ENCODE data around the gene AGBL5. TPM values are rescaled to one million over a fixed set of nuclear protein-coding genes. Genes with fewer than 3 reads are reported as not detected.

The AGBL5 gene
- total RNA-seq, 2 donors from 2014 or later = 15.1 to 16.8 TPM

DNA sequence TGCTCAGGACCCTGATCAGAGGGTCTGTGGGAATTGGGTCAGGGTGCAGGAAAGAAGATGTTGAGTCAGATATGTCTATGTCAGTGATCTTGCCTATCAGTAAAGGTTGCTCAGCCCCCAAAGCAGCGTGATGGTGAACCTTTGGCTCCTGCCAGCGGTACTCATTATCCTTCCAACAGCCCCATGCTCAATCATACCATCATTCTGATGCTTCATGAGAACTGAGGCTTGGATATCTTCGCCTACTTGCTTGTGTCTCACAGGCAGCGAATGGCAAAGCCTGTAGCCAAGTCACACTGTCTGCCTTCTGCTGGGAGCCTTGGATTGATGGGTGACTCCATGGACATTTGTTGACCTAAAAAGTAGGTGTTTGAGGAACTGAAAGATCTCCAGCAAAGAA is 37.7 kb upstream of the AGBL5 start:
- H3K4me1 ChIP-seq = no peaks in the 10 kb centered on the region
- TF ChIP-seq CTCF (IDR thresholded peaks at IDR 0.05) = no peak
- no peak overlapping the region for H3K9ac ChIP-seq (ENCODE audit: low read depth in 2 of 2, low read length in 2 of 2)
- DNase-seq = no peak
- H3K9me3 ChIP-seq = no peaks in the 10 kb centered on the region
- H3K27ac ChIP-seq = no peak overlapping the region
- intact Hi-C loops (cut with DNase I) = loop anchor here (10.0 kb wide), 1 partner anchor 169 kb away; the partner anchor contains the start of gene DPYSL5
- no peak overlapping the region for H3K4me3 ChIP-seq
- H3K36me3 ChIP-seq = no peaks in the 10 kb centered on the region
- no peaks in the 10 kb centered on the region for H3K27me3 ChIP-seq

- no peak overlapping the region for H3K9ac ChIP-seq (ENCODE audit: low read depth in 2 of 2, low read length in 2 of 2)
- H3K4me3 ChIP-seq = no peak overlapping the region
- H3K36me3 ChIP-seq = no peaks in the 10 kb centered on the region
- H3K27me3 ChIP-seq = no peaks in the 10 kb centered on the region
- no peak for TF ChIP-seq CTCF (IDR thresholded peaks at IDR 0.05)
- H3K4me1 ChIP-seq = peaks cover 6% of the 10 kb centered on the region
- no peaks in the 10 kb centered on the region for H3K9me3 ChIP-seq
- intact Hi-C loops (cut with DNase I) = loop anchor here (10.0 kb wide), 1 partner anchor 170 kb away; the partner anchor contains the start of gene DPYSL5
- DNase-seq = no peak
- H3K27ac ChIP-seq = no peak overlapping the region
These were observed 36.6 kb upstream of the AGBL5 start for GRCh38 chr2:27014771-27015433.

- Histone ChIP-seq H3K4me1 (peaks cover 12% of the 10 kb centered on the region), H3K9ac (ENCODE audit: low read depth in 2 of 2, low read length in 2 of 2) (no peak overlapping the region), H3K27ac (no peak overlapping the region), H3K9me3 (no peaks in the 10 kb centered on the region), H3K27me3 (no peaks in the 10 kb centered on the region), H3K4me3 (no peak overlapping the region), H3K36me3 (no peaks in the 10 kb centered on the region)
- peak; percentile 57 for TF ChIP-seq CTCF (IDR thresholded peaks at IDR 0.05)
- DNase-seq = peak; percentile 68
- intact Hi-C loops (cut with DNase I) = loop anchor here (2.0 to 10.0 kb wide), 2 partner anchors 56 to 172 kb away; partner anchors contain the start of gene DPYSL5
These were observed 34.6 kb upstream of the AGBL5 start for GRCh38 chr2:27016801-27017325.

GRCh38 chr2:27018142-27018541 is 33.3 kb upstream of the AGBL5 start:
- Histone ChIP-seq H3K27me3 (no peaks in the 10 kb centered on the region), H3K4me3 (no peak overlapping the region), H3K4me1 (peaks cover 12% of the 10 kb centered on the region), H3K36me3 (no peaks in the 10 kb centered on the region), H3K27ac (no peak overlapping the region), H3K9me3 (no peaks in the 10 kb centered on the region), H3K9ac (ENCODE audit: low read depth in 2 of 2, low read length in 2 of 2) (no peak overlapping the region)
- no peak for TF ChIP-seq CTCF (IDR thresholded peaks at IDR 0.05)
- no peak for DNase-seq
- intact Hi-C loops (cut with DNase I) = loop anchor here (10.0 kb wide), 1 partner anchor 173 kb away; the partner anchor contains the start of gene DPYSL5

DNA sequence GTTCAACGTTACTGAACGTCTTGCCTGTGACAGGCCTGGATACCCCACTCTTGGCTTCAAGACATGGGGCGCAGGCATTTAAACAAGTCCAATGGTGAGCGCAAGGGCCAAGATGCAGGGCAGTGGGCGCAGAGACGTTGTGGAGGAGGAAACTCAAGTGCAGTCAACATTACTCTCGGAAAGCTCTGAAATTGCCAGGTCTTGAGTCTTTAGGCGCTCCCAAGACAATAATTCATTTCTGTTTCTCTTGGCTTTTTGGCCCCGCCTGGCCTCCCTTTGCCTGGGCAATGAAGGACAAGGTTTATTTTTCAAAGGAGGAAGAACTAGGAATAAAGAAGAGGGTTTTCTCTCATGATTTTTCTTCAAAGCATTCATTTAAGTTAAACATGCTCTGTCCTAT is 32.0 kb upstream of the AGBL5 start:
- Histone ChIP-seq H3K4me1 (peaks cover 12% of the 10 kb centered on the region), H3K27me3 (no peaks in the 10 kb centered on the region), H3K36me3 (no peaks in the 10 kb centered on the region), H3K9me3 (no peaks in the 10 kb centered on the region), H3K4me3 (no peak overlapping the region), H3K27ac (peak overlapping the region; percentile 69), H3K9ac (ENCODE audit: low read depth in 2 of 2, low read length in 2 of 2) (no peak overlapping the region)
- intact Hi-C loops (cut with DNase I) = loop anchor here (10.0 kb wide), 1 partner anchor 175 kb away; the partner anchor contains the start of gene DPYSL5
- no peak for TF ChIP-seq CTCF (IDR thresholded peaks at IDR 0.05)
- DNase-seq = no peak
